Activated T-helper 2 cell treated with anti-CD3 and anti-CD28 coated beads, Interferon-gamma antibody, Interleukin-2, Interleukin-4, amounts not matched to agents 10 μg/mL and 5 μg/mL and 100 μg/mL, durations not matched to agents 14 hours and 24 hours and 36 hours (primary cell): Measurements from ENCODE around the gene MRPL1. TPM values are rescaled to one million over a fixed set of nuclear protein-coding genes. Genes with fewer than 3 reads are reported as not detected.
A peak's percentile ranks its signal among the peaks of the same experiment; 100 is the strongest.
"Not testable (repeated sequence)": the region's sequence is repeated elsewhere in the genome, so short reads cannot be mapped to it uniquely, and the experiment has no call there.

Source experiments
- DNase-seq: peaks from one replicate; pipeline ENCODE4 v3.0.0; 2021; ENCODE audit warnings: low spot score
- H3K27ac Mint-ChIP-seq: one replicate; pipeline ENCODE4 v1.8.0; 2021; ENCODE audit warnings: mixed read lengths
- H3K27me3 Mint-ChIP-seq: one replicate; pipeline ENCODE4 v1.8.0; 2021; ENCODE audit warnings: low read depth, mixed read lengths
- H3K36me3 Mint-ChIP-seq: one replicate; pipeline ENCODE4 v1.8.0; 2021; ENCODE audit warnings: low read depth, mixed read lengths
- H3K4me1 Mint-ChIP-seq: one replicate; pipeline ENCODE4 v1.8.0; 2021; ENCODE audit warnings: low read depth, mixed read lengths
- H3K4me3 Mint-ChIP-seq: one replicate; pipeline ENCODE4 v1.8.0; 2021; ENCODE audit warnings: low read depth, mild to moderate bottlenecking, moderate library complexity, mixed read lengths
- H3K9me3 Mint-ChIP-seq: one replicate; pipeline ENCODE4 v1.8.0; 2021; ENCODE audit warnings: mixed read lengths
- intact Hi-C: fragments of 100-400 bp; cut with micrococcal nuclease; formaldehyde crosslinking; loops from one replicate; pipeline ENCODE4 v1.15.1; 2023
- total RNA-seq: library from RNA; stranded (reverse); gene quantifications from 2 replicates; pipeline ENCODE4 v1.2.3, GENCODE V29; 2022

MRPL1 gene
- total RNA-seq, 1 donor from 2014 or later, result 50.6 TPM

GRCh38 chr4:77856152-77856551 is 6.5 kb upstream of the MRPL1 start:
- Mint-ChIP-seq H3K27ac (peak overlapping the region; percentile 72), H3K4me1 (peaks cover 65% of the 10 kb centered on the region), H3K4me3 (no peak overlapping the region), H3K9me3 (no peaks in the 10 kb centered on the region), H3K27me3 (no peaks in the 10 kb centered on the region), H3K36me3 (no peaks in the 10 kb centered on the region)
- no peak for DNase-seq
- intact Hi-C loops, result loop anchor here (10.0 kb wide), 1 partner anchor 701 kb away; the partner anchor contains the start of gene CCNG2

GRCh38 chr4:77859256-77859655 is 3.4 kb upstream of the MRPL1 start:
- peaks cover 52% of the 10 kb centered on the region for H3K4me1 Mint-ChIP-seq
- no peak overlapping the region for H3K4me3 Mint-ChIP-seq
- H3K27ac Mint-ChIP-seq, result no peak overlapping the region
- intact Hi-C loops, result loop anchor here (10.0 kb wide), 1 partner anchor 704 kb away; the partner anchor contains the start of gene CCNG2
- no peak for DNase-seq
- peaks cover 6% of the 10 kb centered on the region for H3K36me3 Mint-ChIP-seq
- H3K9me3 Mint-ChIP-seq, result no peaks in the 10 kb centered on the region
- H3K27me3 Mint-ChIP-seq, result no peaks in the 10 kb centered on the region

- intact Hi-C loops, result loop anchor here (1.0 to 10.0 kb wide), 5 partner anchors 16 to 916 kb away; partner anchors contain the start of gene BMP2K
- no peak for DNase-seq
- Mint-ChIP-seq H3K27ac (peak overlapping the region; percentile 99), H3K4me1 (peaks cover 46% of the 10 kb centered on the region), H3K4me3 (peak overlapping the region; percentile 93), H3K27me3 (no peaks in the 10 kb centered on the region), H3K36me3 (peaks cover 21% of the 10 kb centered on the region), H3K9me3 (no peaks in the 10 kb centered on the region)
These were observed 1.1 kb upstream of the MRPL1 start for GRCh38 chr4:77861495-77861894.

DNA sequence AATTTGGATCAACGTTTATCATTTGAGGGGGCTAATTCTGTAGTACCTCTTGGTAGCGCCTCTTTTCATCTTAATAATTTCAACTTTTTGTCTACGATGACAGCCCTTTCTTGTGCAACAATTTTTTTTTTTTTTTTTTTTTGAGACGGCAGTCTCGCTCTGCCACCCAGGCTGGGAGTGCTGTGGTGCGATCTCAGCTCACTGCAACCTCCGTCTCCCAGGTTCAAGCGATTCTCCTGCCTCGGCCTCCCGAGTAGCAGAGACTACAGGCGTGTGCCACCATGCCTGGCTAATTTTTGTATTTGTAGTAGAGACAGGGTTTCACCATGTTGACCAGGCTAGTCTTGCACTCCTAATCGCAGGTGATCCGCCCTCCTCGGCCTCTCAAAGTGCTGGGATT is 711 bp downstream of the MRPL1 start:
- not testable (repeated sequence) for H3K9me3 Mint-ChIP-seq, DNase-seq, H3K27me3 Mint-ChIP-seq
- Mint-ChIP-seq H3K4me1 (peaks cover 36% of the 10 kb centered on the region), H3K36me3 (peaks cover 29% of the 10 kb centered on the region), H3K4me3 (peak overlapping the region; percentile 93), H3K27ac (peak overlapping the region; percentile 99)
- intact Hi-C loops, result loop anchor here (2.0 to 10.0 kb wide), 6 partner anchors 61 to 914 kb away; partner anchors contain the start of gene BMP2K

DNA sequence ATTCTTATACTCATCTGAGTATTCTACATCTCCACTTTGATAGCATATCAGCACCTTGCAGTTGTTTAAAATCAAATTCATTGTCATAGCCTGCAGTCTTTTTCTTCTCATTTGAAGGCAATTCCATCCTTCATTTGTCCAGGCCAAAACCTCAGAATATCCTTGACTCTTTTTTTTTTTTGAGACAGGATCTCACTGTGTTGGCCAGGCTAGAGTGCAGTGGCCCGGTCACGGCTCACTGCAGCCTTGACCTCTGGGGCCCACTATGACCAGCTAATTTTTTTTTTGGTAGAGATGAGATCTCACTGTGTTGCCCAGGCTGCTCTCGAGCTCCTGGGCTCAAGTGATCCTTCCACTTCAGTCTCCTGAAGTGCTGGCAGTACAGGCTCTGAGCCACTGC is 2.6 kb downstream of the MRPL1 start:
- Mint-ChIP-seq H3K27ac (no peak overlapping the region), H3K9me3 (no peaks in the 10 kb centered on the region), H3K4me3 (peak overlapping the region; percentile 22), H3K4me1 (peaks cover 40% of the 10 kb centered on the region), H3K27me3 (no peaks in the 10 kb centered on the region), H3K36me3 (peaks cover 38% of the 10 kb centered on the region)
- intact Hi-C loops, result loop anchor here (10.0 kb wide), 1 partner anchor 240 kb away; no protein-coding TSS in a partner anchor
- no peak for DNase-seq

GRCh38 chr4:77872723-77873445 is 10.3 kb downstream of the MRPL1 start:
- Mint-ChIP-seq H3K9me3 (no peaks in the 10 kb centered on the region), H3K4me3 (no peak overlapping the region)

DNA sequence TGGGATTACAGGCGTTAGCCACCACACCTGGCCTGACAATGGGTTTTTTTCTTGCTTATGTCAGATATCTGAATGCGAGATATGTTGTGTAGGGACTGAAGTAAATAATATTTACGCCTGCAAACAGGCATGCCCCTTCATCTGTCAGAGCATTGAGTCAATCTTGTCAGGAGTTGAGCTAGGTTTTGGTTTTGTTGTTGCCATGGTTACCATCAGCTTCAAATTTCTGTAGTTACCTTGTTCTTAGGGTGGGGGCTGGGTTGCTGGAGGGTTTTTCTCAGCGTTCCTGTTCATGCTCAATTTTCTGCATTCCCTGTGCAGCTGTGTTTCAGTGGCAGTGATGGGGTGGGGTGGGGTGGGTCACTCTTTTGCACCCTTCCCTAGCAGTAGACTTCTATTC is 14.5 kb downstream of the MRPL1 start:
- Mint-ChIP-seq H3K27me3 (no peaks in the 10 kb centered on the region), H3K4me1 (peaks cover 16% of the 10 kb centered on the region), H3K36me3 (peaks cover 64% of the 10 kb centered on the region), H3K9me3 (no peaks in the 10 kb centered on the region), H3K4me3 (no peak overlapping the region), H3K27ac (no peak overlapping the region)
- intact Hi-C loops, result no loop called here
- no peak for DNase-seq

More at GRCh38 chr4:77872723-77873445, 10.3 kb downstream of the MRPL1 start:
- Mint-ChIP-seq H3K4me1 (peaks cover 13% of the 10 kb centered on the region), H3K27me3 (no peaks in the 10 kb centered on the region), H3K27ac (no peak overlapping the region), H3K36me3 (peaks cover 46% of the 10 kb centered on the region)
- DNase-seq, result no peak
- intact Hi-C loops, result no loop called here

GRCh38 chr4:77877771-77878565 is 15.3 kb downstream of the MRPL1 start:
- Mint-ChIP-seq H3K27me3 (no peaks in the 10 kb centered on the region), H3K4me3 (no peak overlapping the region), H3K9me3 (no peaks in the 10 kb centered on the region), H3K27ac (no peak overlapping the region), H3K4me1 (peaks cover 19% of the 10 kb centered on the region), H3K36me3 (peaks cover 69% of the 10 kb centered on the region)
- intact Hi-C loops, result no loop called here
- no peak for DNase-seq

- peaks cover 19% of the 10 kb centered on the region for H3K4me1 Mint-ChIP-seq
- H3K27ac Mint-ChIP-seq, result no peak overlapping the region
- no peaks in the 10 kb centered on the region for H3K9me3 Mint-ChIP-seq
- H3K27me3 Mint-ChIP-seq, result no peaks in the 10 kb centered on the region
- peaks cover 72% of the 10 kb centered on the region for H3K36me3 Mint-ChIP-seq
- no peak overlapping the region for H3K4me3 Mint-ChIP-seq
- intact Hi-C loops, result no loop called here
- no peak for DNase-seq
These were observed 18.2 kb downstream of the MRPL1 start for GRCh38 chr4:77880784-77881183.

GRCh38 chr4:77881460-77882295 is 19.0 kb downstream of the MRPL1 start:
- no peaks in the 10 kb centered on the region for H3K9me3 Mint-ChIP-seq
- no peak overlapping the region for H3K4me3 Mint-ChIP-seq
- peak overlapping the region; percentile 50 for H3K27ac Mint-ChIP-seq
- intact Hi-C loops, result no loop called here
- DNase-seq, result no peak
- H3K4me1 Mint-ChIP-seq, result peaks cover 19% of the 10 kb centered on the region
- peaks cover 68% of the 10 kb centered on the region for H3K36me3 Mint-ChIP-seq
- H3K27me3 Mint-ChIP-seq, result no peaks in the 10 kb centered on the region

- peaks cover 18% of the 10 kb centered on the region for H3K4me1 Mint-ChIP-seq
- DNase-seq, result no peak
- peaks cover 70% of the 10 kb centered on the region for H3K36me3 Mint-ChIP-seq
- H3K4me3 Mint-ChIP-seq, result no peak overlapping the region
- H3K9me3 Mint-ChIP-seq, result no peaks in the 10 kb centered on the region
- H3K27ac Mint-ChIP-seq, result no peak overlapping the region
- intact Hi-C loops, result no loop called here
- no peaks in the 10 kb centered on the region for H3K27me3 Mint-ChIP-seq
These were observed 30.8 kb downstream of the MRPL1 start for GRCh38 chr4:77893451-77893850.

- peak overlapping the region; percentile 34 for H3K27ac Mint-ChIP-seq
- H3K9me3 Mint-ChIP-seq, result no peaks in the 10 kb centered on the region
- DNase-seq, result no peak
- intact Hi-C loops, result no loop called here
- H3K36me3 Mint-ChIP-seq, result peaks cover 65% of the 10 kb centered on the region
- H3K4me3 Mint-ChIP-seq, result peak overlapping the region; percentile 6
- H3K27me3 Mint-ChIP-seq, result no peaks in the 10 kb centered on the region
- peaks cover 22% of the 10 kb centered on the region for H3K4me1 Mint-ChIP-seq
These were observed 37.0 kb downstream of the MRPL1 start for GRCh38 chr4:77899607-77900006.
